HepG2 (cell line): ENCODE results near the gene TXN2. TPM values are rescaled to one million over a fixed set of nuclear protein-coding genes. Genes with fewer than 3 reads are reported as not detected.
A peak's percentile ranks its signal among the peaks of the same experiment; 100 is the strongest.

Experiments used
- BORCS8-MEF2B ChIP-seq: sonication (generic); formaldehyde crosslinking; IDR thresholded peaks from 2 replicates; pipeline ENCODE4 v1.8.0; 2022; ENCODE audit warnings: mild to moderate bottlenecking, missing genetic modification reagents
- CCAR2 ChIP-seq: fragments of 200-400 bp; formaldehyde crosslinking; optimal IDR thresholded peaks from 2 replicates; pipeline ENCODE3; 2018; ENCODE audit warnings: low read depth, mild to moderate bottlenecking, low read length, moderate library complexity
- DMAP1 ChIP-seq: IDR thresholded peaks from 2 replicates; pipeline ENCODE4 v1.6.1; 2016
- E2F1 ChIP-seq: sonication (generic); formaldehyde crosslinking; IDR thresholded peaks from 2 replicates; pipeline ENCODE4 v1.5.0; 2020; ENCODE audit warnings: missing genetic modification reagents
- GABPA ChIP-seq, 2 experiments: IDR thresholded peaks; 2 replicates each; pipeline ENCODE4 v1.6.1; 2011 to 2016; ENCODE audit warnings: low read depth in 2 of 2, low read length in 1 of 2, missing biosample characterization in 1 of 2, missing genetic modification characterization in 1 of 2
- KDM3A ChIP-seq: IDR thresholded peaks from 2 replicates; pipeline ENCODE4 v1.6.1; 2018; ENCODE audit warnings: low read depth, missing compliant biosample characterization
- NFIB ChIP-seq: sonication (generic); formaldehyde crosslinking; IDR thresholded peaks from 2 replicates; pipeline ENCODE4 v1.9.0; 2021; ENCODE audit warnings: missing genetic modification reagents, mild to moderate bottlenecking, borderline replicate concordance
- POLR2A ChIP-seq, 2 experiments: IDR thresholded peaks; 2 replicates each; pipeline ENCODE4 v1.6.1; 2011; ENCODE audit warnings: low read depth in 2 of 2, low read length in 2 of 2, mild to moderate bottlenecking in 1 of 2, moderate library complexity in 1 of 2; ENCODE audit not compliant: insufficient read depth in 1 of 2
- PTBP1 ChIP-seq: fragments of 200-400 bp; formaldehyde crosslinking; IDR thresholded peaks from 2 replicates; pipeline ENCODE4 v1.6.1; 2018; ENCODE audit warnings: low read length, low read depth; ENCODE audit not compliant: poor library complexity, severe bottlenecking
- RAD51 ChIP-seq: fragments of 450-650 bp; IDR thresholded peaks from 2 replicates; pipeline ENCODE4 v1.6.1; 2016; ENCODE audit warnings: borderline replicate concordance
- RBFOX2 ChIP-seq: fragments of 200-400 bp; formaldehyde crosslinking; IDR thresholded peaks from 2 replicates; pipeline ENCODE4 v1.6.1; 2017; ENCODE audit warnings: low read depth, mild to moderate bottlenecking, low read length
- REL ChIP-seq: sonication (generic); formaldehyde crosslinking; conservative IDR thresholded peaks from 2 replicates; pipeline ENCODE4 v1.8.0; 2022; ENCODE audit warnings: mild to moderate bottlenecking, missing genetic modification reagents, moderate library complexity
- SRF ChIP-seq: IDR thresholded peaks from 2 replicates; pipeline ENCODE4 v1.6.1; 2011; ENCODE audit warnings: mild to moderate bottlenecking, low read depth, low read length, moderate library complexity
- SRSF9 ChIP-seq: fragments of 200-400 bp; formaldehyde crosslinking; IDR thresholded peaks from 2 replicates; pipeline ENCODE4 v1.6.1; 2018; ENCODE audit warnings: borderline replicate concordance, mild to moderate bottlenecking, low read depth, low read length; ENCODE audit not compliant: insufficient read depth, poor library complexity, severe bottlenecking
- TEAD2 ChIP-seq: sonication (generic); formaldehyde crosslinking; IDR thresholded peaks from 2 replicates; pipeline ENCODE4 v1.9.0; 2021; ENCODE audit warnings: missing genetic modification reagents
- ZNF652 ChIP-seq: IDR thresholded peaks from 2 replicates; pipeline ENCODE4 v1.6.1; 2016; ENCODE audit warnings: low read depth, borderline replicate concordance
- ZNF674 ChIP-seq: sonication (generic); formaldehyde crosslinking; IDR thresholded peaks from 2 replicates; pipeline ENCODE4 v1.5.0; 2020; ENCODE audit warnings: low read depth, mild to moderate bottlenecking, missing genetic modification reagents
- ZNF704 ChIP-seq: sonication (generic); formaldehyde crosslinking; IDR thresholded peaks from 2 replicates; pipeline ENCODE4 v1.8.1; 2023; ENCODE audit warnings: mild to moderate bottlenecking, inconsistent platforms, moderate library complexity, missing genetic modification reagents, borderline replicate concordance
- polyA plus RNA-seq, 8 experiments: library from polyadenylated mRNA; depleted of rRNA in 3 of 8; stranded (reverse) in 7 of 8; unstranded in 1 of 8; fragments of >200 nt; fragmentation: Illumina TruSeq in 4 of 8; extraction: Trizol in 4 of 8; gene quantifications; 2 replicates each; pipeline versions ENCODE4 v1.2.1 to v1.2.3, GENCODE V29; 2011 to 2016; ENCODE audit warnings: low read depth in 4 of 8, missing spikeins in 1 of 8, mixed read lengths in 1 of 8; ENCODE audit not compliant: insufficient read depth in 1 of 8
- total RNA-seq, 5 experiments: library from RNA; depleted of rRNA; stranded (reverse); fragments of >200 nt; fragmentation: Illumina TruSeq; extraction: Trizol; gene quantifications; 2 replicates each; pipeline ENCODE4 v1.2.3, GENCODE V29; 2016; ENCODE audit warnings: low read depth in 1 of 5
- TF ChIP-seq, protein P1 (sequence below): conservative IDR thresholded peaks from 2 replicates; pipeline ENCODE4 v1.6.1; 2018; ENCODE audit warnings: missing genetic modification reagents
- TF ChIP-seq, protein P2 (sequence below): sonication (generic); formaldehyde crosslinking; conservative IDR thresholded peaks from 2 replicates; pipeline ENCODE4 v1.8.0; 2022; ENCODE audit warnings: mild to moderate bottlenecking, moderate library complexity, missing genetic modification reagents

TXN2 gene
- total and polyA plus RNA-seq, 2 of the 13 experiments (the other 11 are each of a cell fraction or from before 2014, with no cell fraction given) = 41.4 to 109 TPM

- TF ChIP-seq ZNF674 (CRISPR knock-in tag) = no peak
- TF ChIP-seq CCAR2 = no peak
- no peak for TF ChIP-seq ZNF652
- 0 out of 2 replicates have a peak, but pooled peaks have one; percentile 14 for TF ChIP-seq ZNF704
- TF ChIP-seq KDM3A (CRISPR knock-in tag) = 0 out of 2 replicates have a peak, but pooled peaks have one; percentile 20
- TF ChIP-seq POLR2A (IDR thresholded peaks at IDR 0.05; ENCODE audit: insufficient read depth in 1 of 2, low read depth in 2 of 2, low read length in 2 of 2) = peak; percentile 19 to 61; a peak in 3 of 4 replicates
- TF ChIP-seq SRF = no peak
- TF ChIP-seq SRSF9 = no peak
- no peak for TF ChIP-seq E2F1 (CRISPR knock-in tag)
- TF ChIP-seq DMAP1 (CRISPR knock-in tag) = no peak
- TF ChIP-seq RAD51 = no peak
- TF ChIP-seq, protein P1, sequence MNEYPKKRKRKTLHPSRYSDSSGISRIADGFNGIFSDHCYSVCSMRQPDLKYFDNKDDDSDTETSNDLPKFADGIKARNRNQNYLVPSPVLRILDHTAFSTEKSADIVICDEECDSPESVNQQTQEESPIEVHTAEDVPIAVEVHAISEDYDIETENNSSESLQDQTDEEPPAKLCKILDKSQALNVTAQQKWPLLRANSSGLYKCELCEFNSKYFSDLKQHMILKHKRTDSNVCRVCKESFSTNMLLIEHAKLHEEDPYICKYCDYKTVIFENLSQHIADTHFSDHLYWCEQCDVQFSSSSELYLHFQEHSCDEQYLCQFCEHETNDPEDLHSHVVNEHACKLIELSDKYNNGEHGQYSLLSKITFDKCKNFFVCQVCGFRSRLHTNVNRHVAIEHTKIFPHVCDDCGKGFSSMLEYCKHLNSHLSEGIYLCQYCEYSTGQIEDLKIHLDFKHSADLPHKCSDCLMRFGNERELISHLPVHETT = no peak
- TF ChIP-seq RBFOX2 = peak; percentile 60
- TF ChIP-seq, protein P2, sequence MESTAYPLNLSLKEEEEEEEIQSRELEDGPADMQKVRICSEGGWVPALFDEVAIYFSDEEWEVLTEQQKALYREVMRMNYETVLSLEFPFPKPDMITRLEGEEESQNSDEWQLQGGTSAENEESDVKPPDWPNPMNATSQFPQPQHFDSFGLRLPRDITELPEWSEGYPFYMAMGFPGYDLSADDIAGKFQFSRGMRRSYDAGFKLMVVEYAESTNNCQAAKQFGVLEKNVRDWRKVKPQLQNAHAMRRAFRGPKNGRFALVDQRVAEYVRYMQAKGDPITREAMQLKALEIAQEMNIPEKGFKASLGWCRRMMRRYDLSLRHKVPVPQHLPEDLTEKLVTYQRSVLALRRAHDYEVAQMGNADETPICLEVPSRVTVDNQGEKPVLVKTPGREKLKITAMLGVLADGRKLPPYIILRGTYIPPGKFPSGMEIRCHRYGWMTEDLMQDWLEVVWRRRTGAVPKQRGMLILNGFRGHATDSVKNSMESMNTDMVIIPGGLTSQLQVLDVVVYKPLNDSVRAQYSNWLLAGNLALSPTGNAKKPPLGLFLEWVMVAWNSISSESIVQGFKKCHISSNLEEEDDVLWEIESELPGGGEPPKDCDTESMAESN (CRISPR knock-in tag) = no peak
- TF ChIP-seq TEAD2 (CRISPR knock-in tag) = no peak
- TF ChIP-seq PTBP1 = no peak
- peak; percentile 50; the same call in 1 of the 2 replicates for TF ChIP-seq BORCS8-MEF2B (CRISPR knock-in tag)
- TF ChIP-seq GABPA (IDR thresholded peaks at IDR 0.05; ENCODE audit: low read depth, low read length) = no peak
- TF ChIP-seq GABPA (CRISPR knock-in tag; IDR thresholded peaks at IDR 0.05; ENCODE audit: low read depth) = peak; percentile 48; the same call in 1 of the 2 replicates
- TF ChIP-seq REL (CRISPR knock-in tag) = no peak
- no peak for TF ChIP-seq NFIB (CRISPR knock-in tag)
Measured at GRCh38 chr22:36435516-36436415, 45.7 kb downstream of the TXN2 start (continued).
